Astrocyte of the spinal cord (primary cell): ENCODE measurements around the gene ADAM12.

Experiments
- DNase-seq: peaks from one replicate; pipeline ENCODE4 v3.0.0; 2011; ENCODE audit warnings: low read depth, low spot score
- H3K4me3 ChIP-seq: 2 replicates; pipeline ENCODE4 v1.5.1; 2011; ENCODE audit warnings: low read depth, mild to moderate bottlenecking, low read length, moderate library complexity
- CTCF ChIP-seq: IDR thresholded peaks from 2 replicates; pipeline ENCODE4 v1.5.1; 2012; ENCODE audit warnings: low read depth, mild to moderate bottlenecking, low read length, inconsistent platforms
- in situ Hi-C: cut with HindIII; loops from 2 replicates; pipeline ENCODE4 v1.10.0; 2017; ENCODE audit warnings: low sequenced_read_pairs

Gene ADAM12

GRCh38 chr10:126234630-126235029 is 153.6 kb downstream of the ADAM12 start:
- DNase-seq, result no peak
- in situ Hi-C loops, result no loop called here
- no peak overlapping the region for H3K4me3 ChIP-seq
- no peak for TF ChIP-seq CTCF

GRCh38 chr10:126233182-126234148 is 154.8 kb downstream of the ADAM12 start:
- H3K4me3 ChIP-seq, result no peak overlapping the region
- TF ChIP-seq CTCF, result no peak
- in situ Hi-C loops, result no loop called here
- DNase-seq, result no peak

GRCh38 chr10:126230587-126230986 is 157.7 kb downstream of the ADAM12 start:
- TF ChIP-seq CTCF, result no peak
- H3K4me3 ChIP-seq, result no peak overlapping the region
- in situ Hi-C loops, result no loop called here
- no peak for DNase-seq

GRCh38 chr10:126229686-126230085 is 158.6 kb downstream of the ADAM12 start:
- no peak for DNase-seq
- no peak for TF ChIP-seq CTCF
- H3K4me3 ChIP-seq, result no peak overlapping the region
- in situ Hi-C loops, result no loop called here

- no peak for TF ChIP-seq CTCF
- in situ Hi-C loops, result no loop called here
- H3K4me3 ChIP-seq, result no peak overlapping the region
- peak; percentile 81 for DNase-seq
These were observed 160.5 kb downstream of the ADAM12 start for GRCh38 chr10:126227762-126228134.

DNA sequence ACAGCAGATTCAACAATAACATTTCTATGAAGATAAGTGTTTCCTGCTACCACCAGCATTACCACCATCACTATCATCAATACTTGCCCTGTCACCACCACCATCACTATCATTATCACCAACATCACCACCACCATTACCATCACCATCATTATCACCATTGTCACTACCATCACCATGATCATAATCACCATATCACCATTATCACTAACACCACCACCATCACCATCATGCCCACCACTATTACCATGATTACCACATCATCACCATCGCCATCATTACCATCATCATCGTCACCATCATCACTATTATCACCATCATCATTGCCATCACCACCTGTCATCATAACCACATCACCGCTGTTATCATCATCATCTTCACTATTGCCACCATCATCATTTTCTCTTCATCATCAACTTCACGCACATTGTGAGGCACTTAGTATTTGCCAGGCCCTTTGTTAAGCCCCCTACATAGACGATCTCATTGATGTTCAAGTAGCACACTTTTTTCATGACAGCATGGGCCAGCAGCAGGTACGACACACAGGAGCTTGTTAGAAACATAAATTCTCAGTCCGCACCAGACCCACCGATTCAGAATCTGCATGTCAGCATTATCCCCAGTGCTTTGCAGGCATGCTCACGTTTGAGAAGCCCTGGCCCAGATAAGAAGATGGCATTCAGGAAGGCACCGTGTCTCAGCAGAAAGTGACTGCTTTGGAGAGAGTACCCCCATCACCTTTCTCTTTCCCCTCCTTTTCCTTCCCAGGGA is 161.1 kb downstream of the ADAM12 start:
- no peak for DNase-seq
- no peak overlapping the region for H3K4me3 ChIP-seq
- in situ Hi-C loops, result no loop called here
- no peak for TF ChIP-seq CTCF
